ENCODE measurements around the gene BEAN1. TPM values are rescaled to one million over a fixed set of nuclear protein-coding genes. Genes with fewer than 3 reads are reported as not detected.

BEAN1 gene
- total RNA-seq, 1 experiment from 2014 or later, result 0.24 TPM

DNA sequence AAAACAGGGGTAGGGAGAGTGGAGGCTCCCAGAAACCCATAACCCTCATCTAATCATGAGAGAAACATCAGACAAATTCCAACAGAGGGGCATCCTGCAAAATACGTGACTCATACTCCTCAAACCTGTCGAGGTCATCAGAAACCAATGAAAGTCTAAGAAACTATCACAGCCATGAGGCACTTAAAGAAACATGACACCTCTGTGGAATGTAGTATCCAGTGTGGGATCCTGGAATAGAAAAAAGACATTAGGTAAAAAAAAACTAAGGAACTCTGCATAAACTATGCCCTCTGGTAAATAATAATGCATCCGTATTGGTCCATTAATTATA is 44.2 kb upstream of the BEAN1 start:
- H3K23me2 ChIP-seq (ENCODE audit: insufficient read length, low read depth, low read length, poor library complexity, severe bottlenecking), result no peaks in the 10 kb centered on the region
- no peaks in the 10 kb centered on the region for H3K79me2 ChIP-seq (ENCODE audit: insufficient read depth, low read length)
- WGBS (ENCODE audit: extremely low coverage, insufficient read length, low lambda C conversion rate), result no CpG with 5 or more reads among the region's 3 CpGs
- H3K79me1 ChIP-seq (ENCODE audit: insufficient read depth, low read depth, low read length, poor library complexity, severe bottlenecking), result no peaks in the 10 kb centered on the region
- no peaks in the 10 kb centered on the region for H3K9me3 ChIP-seq (ENCODE audit: control insufficient read depth, low read depth, low read length)
- no peak overlapping the region for H4K91ac ChIP-seq (ENCODE audit: insufficient read length, low read depth, low read length)
- no peak overlapping the region for H2AK5ac ChIP-seq (ENCODE audit: insufficient read length, low read length)
- H3K18ac ChIP-seq (ENCODE audit: insufficient read length, low read depth, low read length), result no peak overlapping the region
- H3K4me1 ChIP-seq (ENCODE audit: insufficient read depth, low read length), result no peaks in the 10 kb centered on the region; the same call in 1 of the 2 replicates
- H3K27me3 ChIP-seq (ENCODE audit: insufficient read depth, low read length), result no peaks in the 10 kb centered on the region
- H2AFZ ChIP-seq (ENCODE audit: low read length), result no peak overlapping the region
- Mint-ChIP-seq H3K36me3 (ENCODE audit: insufficient read depth in 1 of 3, low read depth in 3 of 3) (peaks cover 0 to 2% (median 0%) of the 10 kb centered on the region in 3 experiments; a peak in 4 of 7 replicates), H3K9me3 (peaks cover 5 to 6% of the 10 kb centered on the region in 2 experiments; a peak in 4 of 5 replicates), H3K4me1 (peaks cover 10 to 15% of the 10 kb centered on the region in 2 experiments), H3K27me3 (ENCODE audit: low read depth) (peaks cover 2% of the 10 kb centered on the region), H3K27ac (peak overlapping the region in 1 of 3 experiments; percentile 93; a peak in 2 of 7 replicates), H3K4me3 (no peak overlapping the region)
- no peak overlapping the region for H4K8ac ChIP-seq (replicated peaks; ENCODE audit: insufficient read length, low read depth, low read length)
- H4K5ac ChIP-seq (ENCODE audit: insufficient read length, low read depth, low read length), result no peak overlapping the region
- TF ChIP-seq CTCF (conservative IDR thresholded peaks at IDR 0.05), result no peak
- DNase-seq, result no peak
- no peak overlapping the region for H2BK20ac ChIP-seq (ENCODE audit: low read depth, low read length, poor library complexity, severe bottlenecking)
- H3K23ac ChIP-seq (ENCODE audit: insufficient read length, low read depth, low read length), result no peak overlapping the region
- H2BK15ac ChIP-seq (ENCODE audit: low read depth, low read length), result no peak overlapping the region
- no peak overlapping the region for H2BK5ac ChIP-seq (ENCODE audit: insufficient read length, low read length)
- no peak overlapping the region for H3K27ac ChIP-seq (ENCODE audit: insufficient read length, low read depth, low read length)
- H3K4ac ChIP-seq (ENCODE audit: low read depth, low read length), result no peak overlapping the region
- no peak overlapping the region for H3K56ac ChIP-seq (ENCODE audit: insufficient read length, low read depth, low read length)
- no peak overlapping the region for H2BK12ac ChIP-seq (ENCODE audit: insufficient read length, low read depth, low read length)
- H3K14ac ChIP-seq (ENCODE audit: insufficient read depth, low read length), result no peak overlapping the region
- H3K9ac ChIP-seq (ENCODE audit: extremely low read depth, insufficient read length, low read length), result no peak overlapping the region
- H3K4me2 ChIP-seq (ENCODE audit: insufficient read depth, insufficient read length, low read length), result no peak overlapping the region
- H2BK120ac ChIP-seq (ENCODE audit: low read depth, low read length, poor library complexity, severe bottlenecking), result no peak overlapping the region
- H4K20me1 ChIP-seq (ENCODE audit: control insufficient read depth, insufficient read depth, insufficient read length), result no peaks in the 10 kb centered on the region
- no peak overlapping the region for H3T11ph ChIP-seq (ENCODE audit: low read length)
